ENCODE measurements around the gene BCS1L. TPM values are rescaled to one million over a fixed set of nuclear protein-coding genes. Genes with fewer than 3 reads are reported as not detected.

The BCS1L gene
- 42.2 and 45.5 TPM in 2 replicates for total RNA-seq

GRCh38 chr2:218659258-218659987, at the start of gene BCS1L, which contains the start of gene ZNF142:
BCS1L (plus strand) TSS chr2:218659683; CDS start chr2:218660988, 1,305 bp downstream.
ZNF142 (minus strand) TSS chr2:218659623; CDS start chr2:218656429, 3,194 bp downstream.

DNA sequence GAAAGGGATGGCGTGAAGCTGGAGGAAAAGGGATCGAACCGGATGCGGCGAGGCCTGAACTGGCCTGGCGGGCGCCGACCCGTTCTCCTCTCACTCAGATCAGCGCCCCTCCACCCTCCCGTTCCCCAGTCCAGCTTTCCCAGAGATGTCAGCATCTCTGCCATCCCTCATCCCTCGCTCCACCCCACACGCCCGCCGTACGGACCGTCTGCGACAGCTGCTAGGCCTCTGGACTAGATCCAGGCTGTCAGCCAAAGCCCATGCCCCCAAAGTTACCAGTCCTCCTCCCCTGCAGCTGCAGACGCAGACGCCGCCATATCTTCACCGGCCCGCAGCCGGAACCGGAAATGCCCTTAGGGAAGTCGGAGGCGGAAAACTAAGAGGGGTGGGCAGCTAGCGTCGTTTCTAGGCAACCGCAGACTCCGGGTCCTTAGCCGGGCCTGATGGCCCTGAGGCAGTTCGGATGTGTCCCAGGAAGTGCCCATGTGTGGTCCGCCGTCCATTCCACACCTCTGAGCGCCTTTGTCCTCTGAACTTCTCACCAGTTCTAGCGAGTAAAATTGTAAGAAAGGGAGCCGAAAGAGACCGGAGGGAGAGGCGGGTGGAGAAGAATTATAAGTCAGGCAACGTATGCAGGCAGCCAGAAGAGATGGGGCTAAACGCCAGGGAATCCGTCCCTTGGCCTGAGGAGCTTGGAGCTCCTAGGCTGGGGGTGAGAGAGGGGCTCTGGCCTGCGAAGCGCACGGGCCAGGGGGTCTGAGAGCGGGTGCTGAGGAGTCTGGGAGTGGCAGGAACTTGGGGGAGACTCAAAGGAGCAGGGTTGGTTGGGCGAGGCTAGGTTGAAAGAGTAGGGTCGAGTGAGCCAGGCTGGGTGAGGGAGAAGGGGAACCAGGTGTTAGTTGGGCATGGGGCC, 12.4 kb downstream of the BCS1L start, which contains the start of the genes RNF25 and STK36:
RNF25 (minus strand) TSS at position 349 of the 913 bp plus-strand sequence; CDS start at position 317, 32 bp downstream.
STK36 (plus strand) TSS at position 433 of the 913 bp plus-strand sequence. CDS start 744 bp downstream, outside the sequence.

DNA sequence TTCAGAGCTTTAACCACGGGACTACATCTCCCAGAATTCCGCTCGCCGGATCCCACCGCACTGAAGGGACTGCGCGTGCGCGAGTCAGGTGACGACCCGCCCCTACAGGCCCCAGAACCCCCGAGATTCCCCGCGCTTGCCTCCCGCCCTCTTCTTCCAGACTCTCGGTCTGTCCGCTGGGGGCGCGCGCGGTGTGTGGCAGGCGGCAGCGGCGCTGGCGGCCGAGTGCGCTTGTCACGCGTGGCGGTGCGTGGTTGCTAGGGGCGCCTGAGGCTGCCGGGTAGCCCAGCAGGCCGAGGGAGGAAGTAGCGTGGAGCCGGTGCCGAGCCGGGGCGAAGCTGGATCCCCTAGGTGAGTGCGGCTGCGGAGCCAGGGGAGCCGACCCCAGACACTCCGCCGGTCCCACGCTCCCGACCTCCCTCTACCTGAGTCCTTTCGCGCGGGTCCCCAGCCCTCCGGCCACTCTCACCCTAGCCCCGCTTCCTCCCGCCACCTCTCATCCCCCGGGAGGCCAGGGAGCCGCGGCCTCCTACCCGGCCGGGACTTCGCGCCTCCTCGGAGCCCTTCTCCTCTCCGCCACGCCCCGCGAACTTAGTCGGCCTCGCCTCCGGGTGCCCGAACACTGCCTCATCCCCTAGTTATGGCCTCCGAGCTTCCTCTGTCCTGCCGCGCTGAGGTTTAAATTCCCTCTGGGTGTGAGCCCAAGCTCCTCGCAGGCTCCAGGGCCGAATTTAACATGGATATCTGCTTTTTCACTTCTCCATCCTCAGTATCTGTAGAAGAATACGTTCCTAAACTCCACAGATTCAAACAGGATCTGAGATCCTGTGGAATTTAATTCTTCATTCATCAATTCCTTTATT, 51.4 kb downstream of the BCS1L start, which contains the start of gene TTLL4:
TTLL4 (plus strand) TSS at position 149 of the 863 bp plus-strand sequence. CDS start 26,842 bp downstream, outside the sequence.

Other genes with a start within 250 kb of the BCS1L start
- gene VIL1, start 240.6 kb upstream of the BCS1L start, total RNA-seq, result not detected in 2 replicates
- 10.6 and 13.6 TPM in 2 replicates for gene USP37, start 91.3 kb upstream of the BCS1L start, total RNA-seq
- 42.4 and 56.7 TPM in 2 replicates for gene CNOT9, start 90.8 kb upstream of the BCS1L start, total RNA-seq
- 1.2 and 1.3 TPM in 2 replicates for gene PLCD4, start 51.8 kb upstream of the BCS1L start, total RNA-seq
- 5.8 and 6.5 TPM in 2 replicates for gene ZNF142, start 60 bp upstream of the BCS1L start, total RNA-seq
- gene RNF25, start 12.3 kb downstream of the BCS1L start, total RNA-seq, result 15.1 and 29.4 TPM in 2 replicates
- 3.0 and 10.4 TPM in 2 replicates for gene STK36, start 12.4 kb downstream of the BCS1L start, total RNA-seq
- 5.1 and 8.7 TPM in 2 replicates for gene TTLL4, start 51.2 kb downstream of the BCS1L start, total RNA-seq
- 1.3 and 3.9 TPM in 2 replicates for gene CYP27A1, start 122.5 kb downstream of the BCS1L start, total RNA-seq
- gene PRKAG3, start 172.1 kb downstream of the BCS1L start, total RNA-seq, result not detected in 2 replicates
- under 0.01 TPM in 2 replicates for gene WNT6, start 200.1 kb downstream of the BCS1L start, total RNA-seq
- gene WNT10A, start 221.2 kb downstream of the BCS1L start, total RNA-seq, result 7.7 and 9.8 TPM in 2 replicates

Measured in tracheal epithelial cell (primary cell).